CD4-positive, alpha-beta T cell treated with Interleukin-6 at 100 ng/mL for 8 hours (primary cell): ENCODE measurements around the gene SAMD15.
"Not testable (repeated sequence)": the region's sequence is repeated elsewhere in the genome, so short reads cannot be mapped to it uniquely, and the experiment has no call there.

Experiments
- DNase-seq: peaks from one replicate; pipeline ENCODE4 v3.0.0-alpha.2; 2020; ENCODE audit warnings: mixed read lengths, low spot score

SAMD15 gene

GRCh38 chr14:77376771-77377501 is at the start of gene SAMD15, which contains the start of gene TMED8:
SAMD15 (plus strand) TSS chr14:77377379; CDS start chr14:77377419, 40 bp downstream.
TMED8 (minus strand) TSS chr14:77377094; CDS start chr14:77377053, 41 bp downstream.
- DNase-seq: peak; percentile 75

DNA sequence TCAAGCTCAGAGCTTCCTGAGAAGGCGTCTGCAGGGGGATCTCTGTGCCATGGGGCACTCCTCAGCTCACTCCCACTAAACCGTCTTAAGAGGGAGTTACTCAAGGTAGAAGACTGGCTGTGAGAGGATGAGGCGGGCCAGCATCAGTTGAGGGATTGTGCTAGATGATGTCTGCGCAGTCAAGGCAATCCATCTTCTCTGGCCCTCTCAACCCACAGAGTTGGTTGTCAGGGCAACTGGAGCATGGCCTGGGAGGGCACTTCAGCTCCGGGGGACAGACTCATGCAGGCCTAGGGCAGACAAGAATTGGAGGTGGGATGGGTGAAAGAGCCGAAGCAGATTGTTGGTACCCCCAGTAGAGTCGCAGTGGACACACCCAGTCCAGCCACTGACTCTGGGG is 47.3 kb upstream of the SAMD15 start:
- DNase-seq: no peak

GRCh38 chr14:77335576-77335975 is 41.6 kb upstream of the SAMD15 start:
- DNase-seq: no peak

GRCh38 chr14:77337255-77337654 is 39.9 kb upstream of the SAMD15 start:
- DNase-seq: not testable (repeated sequence)

DNA sequence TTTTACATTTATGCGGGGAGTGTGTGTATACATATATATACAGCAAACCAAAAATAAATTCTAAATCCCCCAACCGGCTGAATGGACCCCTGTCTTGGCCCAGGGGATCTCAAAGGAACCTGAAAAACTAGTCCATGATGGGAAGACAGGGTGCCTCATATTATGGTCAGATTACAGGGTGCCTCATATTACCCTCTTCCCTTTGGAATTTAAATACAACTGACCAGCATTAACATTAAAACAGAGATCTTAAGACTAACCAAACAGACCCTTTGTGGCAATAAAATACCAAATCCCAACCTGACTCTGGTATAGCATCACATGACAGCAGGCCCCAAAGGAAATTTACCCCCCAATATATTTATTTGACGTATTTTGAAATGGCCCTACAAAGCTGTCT is 39.3 kb upstream of the SAMD15 start:
- DNase-seq: no peak

- no peak for DNase-seq
These were observed 38.9 kb upstream of the SAMD15 start for GRCh38 chr14:77338302-77338701.

DNA sequence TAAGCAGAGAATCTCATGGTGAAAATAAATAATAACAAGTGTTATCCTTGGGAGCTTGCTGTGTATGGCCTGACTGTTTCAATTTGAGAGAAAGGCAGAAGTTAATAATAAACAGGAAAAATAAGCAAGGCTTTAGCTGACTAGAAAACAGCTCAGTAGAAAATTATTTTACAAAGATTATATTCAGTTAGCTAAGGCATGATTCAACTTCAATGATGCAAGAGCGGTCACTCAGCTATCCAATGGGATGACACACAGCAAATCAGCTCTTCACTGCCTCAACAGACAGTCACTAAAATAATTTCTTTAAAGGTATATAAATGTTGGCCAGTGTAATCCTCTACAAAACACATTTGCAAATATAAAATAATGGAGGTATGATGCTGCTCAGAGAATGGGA is 37.8 kb upstream of the SAMD15 start:
- no peak for DNase-seq

DNA sequence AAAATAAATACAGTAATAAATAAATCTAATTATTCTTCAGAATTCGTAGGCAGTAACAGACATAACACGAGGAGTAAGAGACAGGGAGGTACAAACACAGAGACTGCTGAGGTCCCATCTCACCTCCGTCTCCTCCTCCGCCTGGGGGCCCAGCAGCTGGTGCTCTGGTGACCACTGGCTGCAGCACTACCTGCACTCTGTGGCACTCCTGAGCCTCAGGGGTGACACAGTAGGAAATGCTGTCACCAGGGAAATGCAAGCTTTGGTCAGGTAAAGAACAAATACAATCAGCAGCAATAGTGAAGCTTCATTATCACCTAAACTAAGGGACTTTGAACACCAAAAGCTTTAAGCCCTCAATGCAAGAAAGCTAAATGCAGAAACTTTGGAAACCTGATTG is 36.8 kb upstream of the SAMD15 start:
- DNase-seq: no peak

GRCh38 chr14:77342726-77343397 is 34.3 kb upstream of the SAMD15 start:
- no peak for DNase-seq

- DNase-seq: no peak
These were observed 33.5 kb upstream of the SAMD15 start for GRCh38 chr14:77343662-77344061.

DNA sequence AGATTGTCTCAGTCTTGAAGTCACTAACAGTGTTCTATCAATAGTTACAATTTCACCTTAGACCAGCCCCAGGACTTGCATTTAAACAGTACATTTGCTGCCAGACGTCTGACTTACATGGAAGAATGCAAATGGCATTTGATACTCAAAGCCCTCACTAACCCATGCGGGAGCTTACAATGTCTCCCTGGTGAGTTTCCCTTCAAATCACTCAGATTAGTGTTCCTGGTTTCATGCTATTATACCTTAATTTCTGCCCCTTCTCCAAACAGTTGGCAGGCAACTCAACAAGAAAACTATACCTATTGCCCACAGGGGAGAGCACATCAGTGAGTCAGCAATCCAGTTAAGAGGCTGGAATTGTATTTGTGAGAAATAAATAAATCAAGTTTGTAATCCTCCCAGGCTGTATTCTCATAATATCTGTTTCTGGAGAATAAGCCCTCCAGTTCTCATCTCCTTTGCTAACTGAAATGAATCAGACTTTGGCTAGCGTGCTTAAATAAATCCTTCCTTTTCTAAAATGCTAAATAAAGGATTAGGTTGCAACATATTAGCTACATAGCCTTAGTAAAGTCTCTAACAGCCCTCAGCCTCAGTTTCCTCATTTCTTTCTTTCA is 32.7 kb upstream of the SAMD15 start:
- no peak for DNase-seq

DNA sequence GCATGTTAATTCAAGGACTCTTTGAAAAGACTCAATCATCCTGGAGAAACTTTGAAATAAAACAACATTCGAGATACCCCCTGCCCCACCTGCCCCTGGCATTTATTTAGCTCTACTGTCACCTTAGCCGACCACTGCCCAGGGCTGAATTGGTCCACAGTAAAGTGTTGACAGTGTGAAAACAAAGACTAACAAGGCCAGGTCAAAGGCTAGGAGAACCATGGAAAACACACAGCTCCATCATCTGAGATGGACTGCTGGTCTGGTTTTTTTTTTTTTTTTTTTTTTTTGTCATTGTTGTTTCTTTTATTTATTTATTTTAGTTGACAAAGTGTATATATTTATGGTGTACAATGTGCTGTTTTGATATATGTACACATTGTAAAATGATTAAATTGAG is 30.7 kb upstream of the SAMD15 start:
- DNase-seq: no peak

DNA sequence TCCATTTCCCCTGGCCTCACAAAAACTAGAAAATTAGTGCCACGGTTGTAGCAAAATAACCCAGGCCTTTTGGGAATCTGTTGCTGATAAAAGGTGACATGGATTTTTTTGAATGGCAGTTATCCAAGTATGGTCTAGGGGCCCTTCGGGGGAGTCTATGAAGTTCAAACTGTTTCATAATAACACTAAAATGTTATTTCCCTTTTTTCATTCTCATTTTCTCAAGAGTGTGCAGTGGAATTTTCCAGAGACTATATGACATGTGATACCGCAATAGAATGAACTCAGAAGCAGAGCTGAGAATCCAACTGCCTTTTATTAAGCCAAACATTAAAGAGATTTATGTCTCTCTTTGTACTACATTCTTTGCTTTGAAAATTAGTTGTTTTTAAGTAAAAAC is 29.4 kb upstream of the SAMD15 start:
- DNase-seq: no peak

DNA sequence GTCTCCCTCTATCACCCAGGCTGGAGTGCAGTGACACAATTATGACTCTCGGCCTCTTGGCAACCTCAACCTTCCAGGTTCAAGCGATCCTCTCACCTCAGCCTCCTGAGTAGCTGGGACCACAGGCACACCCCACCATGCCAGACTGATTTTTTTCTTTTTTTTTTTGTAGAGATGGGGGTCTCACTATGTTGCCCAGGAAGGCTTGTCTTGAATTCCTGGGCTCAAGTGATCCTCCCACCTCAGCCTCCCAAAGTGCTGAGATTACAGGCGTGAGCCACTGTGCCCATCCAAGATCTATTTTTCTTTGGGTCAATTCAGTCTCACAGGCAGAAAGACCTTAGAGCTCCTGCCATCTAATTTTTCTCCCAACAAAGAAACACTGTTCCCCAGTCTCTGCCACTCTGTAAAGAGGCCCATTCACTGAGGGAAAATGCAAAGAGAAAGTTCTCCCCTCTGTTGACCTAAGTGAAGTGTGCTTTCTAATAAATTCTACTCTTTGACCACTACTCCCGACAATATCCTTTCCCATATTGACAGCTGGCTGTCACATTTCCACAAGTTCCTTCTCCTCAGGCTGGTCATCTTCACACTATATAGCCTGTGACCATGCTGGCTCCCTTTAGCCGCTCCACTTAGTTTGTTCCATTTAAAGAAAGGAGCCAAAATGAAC is 23.6 kb upstream of the SAMD15 start:
- no peak for DNase-seq

DNA sequence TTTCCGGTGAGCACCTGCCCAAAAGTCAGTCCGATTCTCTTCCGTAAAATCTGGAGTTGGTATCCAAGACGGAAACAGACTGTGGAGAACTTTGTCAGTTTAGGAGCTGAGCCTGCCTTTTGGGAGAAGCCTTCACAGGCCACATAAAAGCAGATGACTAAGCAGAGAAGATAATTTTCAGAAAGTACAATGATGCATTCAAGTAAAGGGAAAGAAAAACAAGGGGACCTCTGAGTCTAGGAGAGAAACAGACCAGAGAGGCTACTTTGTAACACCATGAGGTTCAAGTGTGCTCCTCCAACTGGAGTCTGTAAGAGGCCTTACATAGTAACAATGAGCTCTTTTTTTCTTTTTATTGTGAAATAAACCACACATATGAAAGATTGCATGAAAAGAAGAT is 21.4 kb upstream of the SAMD15 start:
- DNase-seq: no peak

DNA sequence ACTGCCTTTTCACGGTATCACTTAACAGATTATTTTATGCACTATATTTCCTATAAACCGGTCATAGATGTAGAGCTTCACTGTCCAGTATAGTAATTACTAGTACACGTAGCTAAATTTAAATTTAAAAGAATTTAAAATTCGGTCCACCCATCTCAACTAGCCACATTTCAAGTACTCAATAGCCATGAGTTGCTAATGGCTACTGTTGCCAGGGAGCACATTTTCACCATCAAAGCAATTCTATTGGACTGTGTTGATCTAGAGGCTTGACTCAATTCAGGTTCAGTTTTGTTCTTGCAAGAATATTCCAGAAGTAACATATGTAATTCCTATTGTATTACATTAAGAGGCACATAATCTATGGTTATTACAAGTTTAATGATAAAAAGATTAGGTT is 20.3 kb upstream of the SAMD15 start:
- no peak for DNase-seq

DNA sequence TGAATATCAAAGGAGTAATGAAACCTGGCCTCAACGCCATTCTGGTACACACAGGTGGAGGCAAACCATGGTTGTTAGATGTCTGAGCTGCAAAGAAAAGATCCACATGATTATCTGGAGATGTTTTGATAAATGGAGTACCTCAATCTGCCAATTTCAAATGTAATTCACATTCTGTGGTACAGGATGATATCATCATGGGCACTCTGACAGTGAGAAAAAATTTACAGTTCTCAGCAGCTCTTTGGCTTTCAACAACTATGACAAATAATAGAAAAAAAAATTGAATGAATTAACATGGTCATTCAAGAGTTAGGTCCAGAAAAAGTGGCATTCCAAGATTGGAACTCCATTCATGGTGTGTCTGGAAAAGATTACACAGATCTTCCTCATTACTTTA is 17.6 kb upstream of the SAMD15 start:
- DNase-seq: no peak

- no peak for DNase-seq
These were observed 13.0 kb upstream of the SAMD15 start for GRCh38 chr14:77364146-77364545.

DNA sequence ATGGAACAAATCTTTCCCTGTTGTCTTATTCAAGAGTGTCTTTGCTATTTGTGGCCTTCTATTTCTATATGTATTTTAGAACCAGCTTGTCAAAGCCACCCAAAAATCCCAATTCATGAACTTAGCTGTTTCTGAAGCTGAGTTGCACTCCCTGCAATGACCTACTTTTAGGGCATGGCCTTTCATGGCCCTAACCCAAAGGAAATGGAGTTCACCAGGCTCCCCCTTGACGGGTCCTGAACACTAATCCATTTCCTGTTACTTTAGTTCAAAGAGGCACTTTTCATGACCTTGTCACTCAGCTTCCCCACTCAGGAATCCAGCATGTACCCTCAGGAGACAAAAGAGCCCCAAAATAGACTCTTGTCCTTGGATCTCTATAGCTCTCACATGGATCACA is 7.9 kb upstream of the SAMD15 start:
- peak; percentile 3 for DNase-seq

DNA sequence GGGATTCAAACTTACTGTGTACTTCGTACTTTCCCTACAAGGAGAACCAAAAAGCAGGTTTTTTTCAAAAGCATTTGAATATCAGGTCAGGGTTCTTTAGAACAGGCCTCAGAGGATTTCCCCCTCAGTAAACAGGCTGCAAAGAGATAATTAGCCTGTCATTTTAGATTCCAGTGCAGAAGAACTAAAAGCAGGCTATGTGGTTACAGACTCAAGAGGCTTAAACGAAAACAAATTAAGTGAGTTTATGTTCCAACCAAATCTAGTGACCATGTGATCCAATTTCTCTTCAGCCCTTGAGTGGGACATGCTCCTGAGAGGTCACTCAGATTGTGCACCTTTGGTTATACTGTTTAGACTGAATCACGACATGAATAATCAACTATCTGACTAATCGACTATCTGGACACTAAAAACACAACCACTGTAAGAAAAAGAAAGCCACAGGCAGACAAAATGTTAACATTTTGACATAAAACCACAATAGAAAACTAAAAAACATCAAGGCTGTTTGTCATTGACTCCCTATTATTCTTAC is 4.8 kb upstream of the SAMD15 start:
- no peak for DNase-seq

DNA sequence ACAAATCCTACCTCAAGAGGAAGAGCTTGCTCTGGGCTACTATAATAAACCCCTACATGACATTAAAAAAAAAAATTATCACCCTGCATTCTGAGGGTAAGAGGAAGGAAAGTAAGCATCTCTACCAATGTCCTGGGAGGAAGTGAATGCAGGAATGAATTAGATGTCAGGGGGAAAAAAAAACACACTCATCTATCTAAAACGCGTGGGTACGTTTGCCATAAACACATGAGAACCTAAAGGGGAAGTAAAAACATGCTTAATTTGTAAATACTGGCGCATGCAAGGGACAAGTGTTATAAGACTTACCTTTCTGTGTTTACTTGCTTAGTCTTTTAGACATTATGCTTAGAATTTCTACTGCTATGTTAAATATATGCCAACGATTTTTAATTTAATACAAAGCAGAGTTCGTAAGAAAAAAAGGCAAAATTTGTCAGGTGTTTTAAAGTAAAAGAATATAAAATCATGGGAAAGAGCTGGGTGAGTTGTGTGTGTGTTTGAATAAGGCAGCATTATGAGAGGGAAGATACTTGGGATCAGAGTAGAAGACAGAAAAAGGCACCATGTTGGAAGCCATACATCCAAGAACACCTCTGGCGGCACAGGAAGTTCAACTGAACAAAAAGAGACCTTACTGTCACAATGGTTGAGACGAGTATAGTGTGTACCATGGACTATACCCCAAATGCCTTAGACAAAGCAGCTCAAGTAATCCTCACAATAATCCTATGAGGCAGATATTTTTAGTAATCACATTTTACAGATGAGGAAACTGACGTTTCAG is 1.8 kb upstream of the SAMD15 start:
- no peak for DNase-seq
